ENCODE results near the gene CACNA2D2.

The CACNA2D2 gene

GRCh38 chr3:50395070-50395860, 108.2 kb downstream of the CACNA2D2 start:
- DNase-seq (ENCODE audit: low spot score): no peak

GRCh38 chr3:50393061-50393460, 110.4 kb downstream of the CACNA2D2 start:
- no peak for DNase-seq (ENCODE audit: low spot score)

- no peak for DNase-seq (ENCODE audit: low spot score)
These were observed 111.2 kb downstream of the CACNA2D2 start for GRCh38 chr3:50392101-50392715.

- no peak for DNase-seq (ENCODE audit: low spot score)
These were observed 112.8 kb downstream of the CACNA2D2 start for GRCh38 chr3:50390508-50391224.

- DNase-seq (ENCODE audit: low spot score): no peak
These were observed 114.0 kb downstream of the CACNA2D2 start for GRCh38 chr3:50389414-50389767.

- DNase-seq (ENCODE audit: low spot score): no peak
These were observed 114.6 kb downstream of the CACNA2D2 start for GRCh38 chr3:50388720-50389413.

- no peak for DNase-seq (ENCODE audit: low spot score)
These were observed 115.3 kb downstream of the CACNA2D2 start for GRCh38 chr3:50388016-50388719.

- no peak for DNase-seq (ENCODE audit: low spot score)
These were observed 117.7 kb downstream of the CACNA2D2 start for GRCh38 chr3:50385754-50386153.

GRCh38 chr3:50383750-50384149, 119.7 kb downstream of the CACNA2D2 start:
- no peak for DNase-seq (ENCODE audit: low spot score)

- no peak for DNase-seq (ENCODE audit: low spot score)
These were observed 120.7 kb downstream of the CACNA2D2 start for GRCh38 chr3:50382722-50383121.

- no peak for DNase-seq (ENCODE audit: low spot score)
These were observed 122.1 kb downstream of the CACNA2D2 start for GRCh38 chr3:50381383-50381782.

GRCh38 chr3:50380405-50381085, 122.9 kb downstream of the CACNA2D2 start:
- no peak for DNase-seq (ENCODE audit: low spot score)

- no peak for DNase-seq (ENCODE audit: low spot score)
These were observed 124.7 kb downstream of the CACNA2D2 start for GRCh38 chr3:50378757-50379156.

- DNase-seq (ENCODE audit: low spot score): no peak
These were observed 125.4 kb downstream of the CACNA2D2 start for GRCh38 chr3:50378024-50378423.

GRCh38 chr3:50375258-50375931, 128.0 kb downstream of the CACNA2D2 start:
- DNase-seq (ENCODE audit: low spot score): no peak

GRCh38 chr3:50374363-50375257, 128.8 kb downstream of the CACNA2D2 start:
- no peak for DNase-seq (ENCODE audit: low spot score)

- DNase-seq (ENCODE audit: low spot score): no peak
These were observed 130.0 kb downstream of the CACNA2D2 start for GRCh38 chr3:50373146-50374051.

- no peak for DNase-seq (ENCODE audit: low spot score)
These were observed 131.1 kb downstream of the CACNA2D2 start for GRCh38 chr3:50372349-50372748.
